Psoas muscle (tissue), 8 donors: Measurements from ENCODE around the gene PLXNA4. TPM values are rescaled to one million over a fixed set of nuclear protein-coding genes. Genes with fewer than 3 reads are reported as not detected.
A peak's percentile ranks its signal among the peaks of the same experiment; 100 is the strongest.

ENCODE experiments used
- ATAC-seq, 4 donors: fragments of 200-7000 bp; cut with Tn5 transposase; one replicate each; pipeline ENCODE4 v1.9.1; 2020; ENCODE audit warnings: moderate library complexity in 3 of 4, mild to moderate bottlenecking in 2 of 4
- DNase-seq, 2 donors: peaks; one replicate each; pipeline ENCODE4 v3.0.0-alpha.2; 2020
- H3K27ac ChIP-seq: fragments of 200-600 bp; one replicate; pipeline ENCODE4 v1.8.0; 2022
- H3K27me3 ChIP-seq, 3 donors: fragments of 200-600 bp in 1 of 3; one replicate each; pipeline versions ENCODE4 v1.6.1 to v1.8.0; 2013 to 2022; ENCODE audit warnings: low read length in 2 of 3, mild to moderate bottlenecking in 2 of 3, moderate library complexity in 1 of 3; ENCODE audit not compliant: insufficient read depth in 3 of 3
- H3K36me3 ChIP-seq, 2 donors: fragments of 200-600 bp in 1 of 2; one replicate each; pipeline versions ENCODE4 v1.6.1 to v1.8.0; 2013 to 2022; ENCODE audit warnings: low read depth in 1 of 2, mild to moderate bottlenecking in 1 of 2, moderate library complexity in 1 of 2; ENCODE audit not compliant: insufficient read depth in 1 of 2
- H3K4me1 ChIP-seq: fragments of 200-600 bp; one replicate; pipeline ENCODE4 v1.8.0; 2022
- H3K4me3 ChIP-seq: fragments of 200-600 bp; one replicate; pipeline ENCODE4 v1.8.0; 2022; ENCODE audit warnings: mild to moderate bottlenecking
- H3K9me3 ChIP-seq: fragments of 200-600 bp; one replicate; pipeline ENCODE4 v1.8.0; 2022
- CTCF ChIP-seq: fragments of 200-600 bp; IDR thresholded peaks from one replicate; pipeline ENCODE4 v1.8.0; 2022; ENCODE audit warnings: antibody characterized with exemption
- WGBS, 3 donors: extraction: QIAGEN DNeasy Blood & Tissue Kit; methylation state at CpG; one replicate each; pipeline versions ENCODE4 v1.1.6 to v1.1.7; 2013; 5-methylcytosine and 5-hydroxymethylcytosine counted together
- intact Hi-C, 2 donors: fragments of 100-400 bp; cut with DNase I; formaldehyde crosslinking; loops; one replicate each; pipeline versions ENCODE4 v1.11.0 to v1.14.2; 2022
- polyA plus RNA-seq, 3 donors: library from polyadenylated mRNA; stranded (reverse); fragments of 200-250 nt; gene quantifications; one replicate each; pipeline ENCODE4 v1.2.3, GENCODE V29; 2013
- total RNA-seq, 4 donors: library from RNA; stranded (reverse); fragmentation: NEBNext Ultra II Directional in 2 of 4; extraction: Animal tissue kit (Norgen Biotek cat#: 25700) in 2 of 4; gene quantifications; one replicate each; pipeline versions ENCODE4 v1.2.1 to v1.2.4, GENCODE V29; 2021 to 2023
- donor health status: healthy with polysubstance abuse.
- donor health status: DM: no; HTN: no; CAD: no; lungs with moderate emphysema.
- donor health status: Bipolar disorder and iron deficiency.
- donor health status: healthy.
- donor health status: DM: yes; HTN: yes; CAD: no.
- donor health status: DM: no; HTN: no; CAD: no.
- donor health status: DM: no; HTN: no; CAD: no.
- donor health status: DM: yes; HTN: yes; CAD: no.

PLXNA4 gene
- total and polyA plus RNA-seq, 7 donors = 0.15 to 2.5 (median 0.88) TPM

GRCh38 chr7:132410385-132410784 is 165.9 kb downstream of the PLXNA4 start:
- Histone ChIP-seq H3K27me3 (no peaks in the 10 kb centered on the region), H3K9me3 (no peaks in the 10 kb centered on the region), H3K27ac (no peak overlapping the region), H3K36me3 (no peaks in the 10 kb centered on the region), H3K4me1 (peaks cover 3% of the 10 kb centered on the region), H3K4me3 (no peak overlapping the region)
- DNase-seq = no peak
- 11 to 20% (median 15%) methylated on average over 7 of the region's 7 CpGs for WGBS, 3 donors
- ATAC-seq = peak; percentile 37 to 87 (median 80)
- intact Hi-C loops = no loop called here
- no peak for TF ChIP-seq CTCF

GRCh38 chr7:132407764-132408163 is 168.5 kb downstream of the PLXNA4 start:
- intact Hi-C loops = no loop called here
- no peak for DNase-seq

GRCh38 chr7:132406039-132406438 is 170.2 kb downstream of the PLXNA4 start:
- no peak for ATAC-seq

More at GRCh38 chr7:132407764-132408163, 168.5 kb downstream of the PLXNA4 start:
- Histone ChIP-seq H3K27me3 (no peaks in the 10 kb centered on the region), H3K9me3 (no peaks in the 10 kb centered on the region), H3K27ac (no peak overlapping the region), H3K4me1 (peaks cover 6% of the 10 kb centered on the region), H3K36me3 (no peaks in the 10 kb centered on the region), H3K4me3 (no peak overlapping the region)
- 70 to 79% (median 76%) methylated on average over 2 of the region's 2 CpGs for WGBS, 3 donors
- ATAC-seq = no peak
- no peak for TF ChIP-seq CTCF

GRCh38 chr7:132404261-132404660 is 172.0 kb downstream of the PLXNA4 start:
- no peaks in the 10 kb centered on the region for H3K27me3 ChIP-seq
- no peak for ATAC-seq
- intact Hi-C loops = no loop called here
- H3K4me3 ChIP-seq = no peak overlapping the region
- no peaks in the 10 kb centered on the region for H3K9me3 ChIP-seq
- H3K36me3 ChIP-seq = no peaks in the 10 kb centered on the region
- 88 to 93% (median 90%) methylated on average over 3 of the region's 3 CpGs for WGBS, 3 donors
- H3K4me1 ChIP-seq = peaks cover 10% of the 10 kb centered on the region
- DNase-seq = no peak
- no peak overlapping the region for H3K27ac ChIP-seq
- no peak for TF ChIP-seq CTCF

More at GRCh38 chr7:132406039-132406438, 170.2 kb downstream of the PLXNA4 start:
- Histone ChIP-seq H3K4me3 (no peak overlapping the region), H3K27ac (no peak overlapping the region), H3K9me3 (no peaks in the 10 kb centered on the region), H3K36me3 (no peaks in the 10 kb centered on the region), H3K27me3 (no peaks in the 10 kb centered on the region), H3K4me1 (peaks cover 10% of the 10 kb centered on the region)
- 95 to 96% (median 95%) methylated on average over 4 of the region's 4 CpGs for WGBS, 3 donors
- no peak for TF ChIP-seq CTCF
- intact Hi-C loops = no loop called here
- DNase-seq = no peak

GRCh38 chr7:132403465-132404110 is 172.7 kb downstream of the PLXNA4 start:
- H3K4me1 ChIP-seq = peaks cover 10% of the 10 kb centered on the region
- 50 to 61% (median 55%) methylated on average over 11 of the region's 11 CpGs for WGBS, 3 donors
- no peaks in the 10 kb centered on the region for H3K9me3 ChIP-seq
- no peaks in the 10 kb centered on the region for H3K36me3 ChIP-seq
- no peak for TF ChIP-seq CTCF
- no peak overlapping the region for H3K27ac ChIP-seq
- DNase-seq (no peak), ATAC-seq (no peak)
- H3K27me3 ChIP-seq = no peaks in the 10 kb centered on the region
- intact Hi-C loops = no loop called here
- no peak overlapping the region for H3K4me3 ChIP-seq
